IMR-90 (cell line): ENCODE data around the gene EPHA5. TPM values are rescaled to one million over a fixed set of nuclear protein-coding genes. Genes with fewer than 3 reads are reported as not detected.

Experiments used
- ATAC-seq: fragments of 200-7000 bp; cut with Tn5 transposase; 2 replicates; pipeline ENCODE4 v1.9.1; 2020; ENCODE audit warnings: low read depth, mild to moderate bottlenecking, moderate library complexity
- BruUV-seq: library from RNA; stranded (reverse); fragments of 400-500 nt; replicated peaks from 2 replicates; lab custom pipeline; 2021; lab: Mats Ljungman, UMichigan
- CTCF ChIA-PET: fragments of 300-600 bp; formaldehyde crosslinking; extraction: SDS; loops from one replicate; lab custom pipeline; 2021; ENCODE audit warnings: antibody characterized with exemption; lab: Yijun Ruan, JAX
- POLR2A ChIA-PET: fragments of 300-600 bp; sonication (Branson Sonifier 250); formaldehyde crosslinking; loops from one replicate; lab custom pipeline; 2022; ENCODE audit warnings: antibody characterized with exemption; ENCODE audit not compliant: unreplicated experiment; lab: Charles Lee
- DNase-seq: peaks from one replicate; pipeline ENCODE4 v3.0.0; 2013
- H2AFZ ChIP-seq: replicated peaks from 2 replicates; pipeline ENCODE3; 2013; ENCODE audit warnings: low read length, mild to moderate bottlenecking; ENCODE audit not compliant: poor library complexity
- H2AK5ac ChIP-seq: 2 replicates; pipeline ENCODE4 v1.6.1; 2013; ENCODE audit warnings: low read depth, low read length, inconsistent platforms
- H2AK9ac ChIP-seq: replicated peaks from 2 replicates; pipeline ENCODE3; 2013; ENCODE audit warnings: mild to moderate bottlenecking, low read depth, low read length, moderate library complexity; ENCODE audit not compliant: poor library complexity
- H2BK120ac ChIP-seq: 2 replicates; pipeline ENCODE4 v1.6.1; 2013; ENCODE audit warnings: low read depth, low read length, inconsistent platforms
- H2BK15ac ChIP-seq: 3 replicates; pipeline ENCODE4 v1.6.1; 2013; ENCODE audit warnings: low read depth, low read length, inconsistent platforms
- H2BK20ac ChIP-seq: 2 replicates; pipeline ENCODE4 v1.6.1; 2013; ENCODE audit warnings: low read depth, mild to moderate bottlenecking, inconsistent platforms, low read length, moderate library complexity
- H2BK5ac ChIP-seq: 2 replicates; pipeline ENCODE4 v1.6.1; 2013; ENCODE audit warnings: mild to moderate bottlenecking, low read depth, low read length, inconsistent platforms; ENCODE audit not compliant: poor library complexity, severe bottlenecking
- H3K14ac ChIP-seq: replicated peaks from 2 replicates; pipeline ENCODE4 v1.6.1; 2013; ENCODE audit warnings: low read depth, low read length, inconsistent platforms
- H3K18ac ChIP-seq: 2 replicates; pipeline ENCODE4 v1.6.1; 2013; ENCODE audit warnings: low read depth, low read length, control low read depth
- H3K23ac ChIP-seq: 2 replicates; pipeline ENCODE4 v1.6.1; 2013; ENCODE audit warnings: low read depth, low read length, inconsistent platforms
- H3K27ac ChIP-seq: 2 replicates; pipeline ENCODE4 v1.5.1; 2013; ENCODE audit warnings: mild to moderate bottlenecking, control low read depth, low read length; ENCODE audit not compliant: insufficient read depth
- H3K27me3 ChIP-seq: 2 replicates; pipeline ENCODE4 v1.6.1; 2013; ENCODE audit warnings: low read length; ENCODE audit not compliant: control insufficient read depth, insufficient read depth
- H3K36me3 ChIP-seq: 2 replicates; pipeline ENCODE4 v1.6.1; 2013; ENCODE audit warnings: low read length, mixed read lengths; ENCODE audit not compliant: control insufficient read depth, insufficient read depth
- H3K4ac ChIP-seq: 2 replicates; pipeline ENCODE4 v1.6.1; 2013; ENCODE audit warnings: low read depth, low read length, inconsistent platforms
- H3K4me1 ChIP-seq: 2 replicates; pipeline ENCODE4 v1.6.1; 2013; ENCODE audit warnings: low read length, mixed read lengths; ENCODE audit not compliant: control insufficient read depth, insufficient read depth
- H3K4me2 ChIP-seq: 2 replicates; pipeline ENCODE4 v1.6.1; 2013; ENCODE audit warnings: low read depth, mild to moderate bottlenecking, control low read depth, low read length, moderate library complexity
- H3K4me3 ChIP-seq: 2 replicates; pipeline ENCODE4 v1.5.1; 2013; ENCODE audit warnings: low read depth, mild to moderate bottlenecking, control low read depth, low read length, moderate library complexity; ENCODE audit not compliant: insufficient read depth
- H3K56ac ChIP-seq: 2 replicates; pipeline ENCODE4 v1.6.1; 2013; ENCODE audit warnings: low read length, inconsistent platforms; ENCODE audit not compliant: insufficient read depth; ENCODE audit errors: extremely low read depth
- H3K79me1 ChIP-seq, 2 experiments: 2 replicates each; pipeline ENCODE4 v1.6.1; 2013; ENCODE audit warnings: low read length in 2 of 2, inconsistent platforms in 1 of 2, low read depth in 1 of 2
- H3K9ac ChIP-seq: 2 replicates; pipeline ENCODE4 v1.6.1; 2013; ENCODE audit warnings: low read depth, low read length, control low read depth
- H3K9me1 ChIP-seq: 2 replicates; pipeline ENCODE4 v1.6.1; 2013; ENCODE audit warnings: low read length, inconsistent platforms; ENCODE audit not compliant: insufficient read depth
- H3K9me3 ChIP-seq: 2 replicates; pipeline ENCODE4 v1.6.1; 2013; ENCODE audit warnings: low read length; ENCODE audit not compliant: control insufficient read depth, insufficient read depth
- H4K20me1 ChIP-seq: 2 replicates; pipeline ENCODE4 v1.6.1; 2013; ENCODE audit warnings: low read length, inconsistent platforms; ENCODE audit not compliant: insufficient read depth
- H4K5ac ChIP-seq: 2 replicates; pipeline ENCODE4 v1.6.1; 2013; ENCODE audit warnings: mild to moderate bottlenecking, low read depth, low read length, control low read depth
- H4K8ac ChIP-seq, 2 experiments: 2 replicates each; pipeline ENCODE4 v1.6.1; 2013; ENCODE audit warnings: low read depth in 2 of 2, low read length in 2 of 2, control low read depth in 1 of 2, inconsistent platforms in 1 of 2
- H4K91ac ChIP-seq: 2 replicates; pipeline ENCODE4 v1.6.1; 2013; ENCODE audit warnings: low read depth, low read length, inconsistent platforms; ENCODE audit not compliant: insufficient read depth
- CEBPB ChIP-seq: IDR thresholded peaks from 2 replicates; pipeline ENCODE4 v1.6.1; 2012; ENCODE audit warnings: low read depth, low read length, improper control_type of control experiment
- MAFK ChIP-seq: IDR thresholded peaks from 2 replicates; pipeline ENCODE4 v1.6.1; 2012; ENCODE audit warnings: low read depth, low read length, improper control_type of control experiment
- MAZ ChIP-seq: IDR thresholded peaks from 2 replicates; pipeline ENCODE4 v1.6.1; 2012; ENCODE audit warnings: low read depth, mild to moderate bottlenecking, low read length, improper control_type of control experiment, moderate library complexity, borderline replicate concordance
- USF2 ChIP-seq: fragments of 150-350 bp; IDR thresholded peaks from 2 replicates; pipeline ENCODE4 v1.6.1; 2017; ENCODE audit warnings: mild to moderate bottlenecking, antibody characterized with exemption, low read length, low read depth
- WGBS, 2 experiments: methylation state at CpG; one replicate each; pipeline versions ENCODE4 v1.1.5 to v1.1.7; 2013; ENCODE audit warnings: missing lambda C conversion rate in 2 of 2; ENCODE audit not compliant: insufficient read length in 1 of 2; ENCODE audit errors: extremely low coverage in 2 of 2; 5-methylcytosine and 5-hydroxymethylcytosine counted together
- dilution Hi-C: fragments of 300-500 bp; cut with HindIII; formaldehyde crosslinking; loops from one replicate; pipeline ENCODE4 v1.14.3; 2018; ENCODE audit warnings: low sequenced_read_pairs; ENCODE audit not compliant: unreplicated experiment
- in situ Hi-C: fragments of 300-500 bp; cut with MboI; formaldehyde crosslinking; loops from 3 replicates; pipeline ENCODE4 v1.14.3; 2019; ENCODE audit warnings: low sequenced_read_pairs, inconsistent platforms, mixed read lengths
- intact Hi-C: fragments of 100-400 bp; cut with micrococcal nuclease; formaldehyde crosslinking; loops from 2 replicates; pipeline ENCODE4 v1.10.0; 2022
- polyA plus RNA-seq, 3 experiments: library from polyadenylated mRNA; depleted of rRNA; stranded (reverse); fragments of >200 nt; gene quantifications; 2 replicates each; pipeline ENCODE4 v1.2.3, GENCODE V29; 2012; ENCODE audit warnings: low replicate concordance in 1 of 3
- total RNA-seq: library from RNA; depleted of rRNA; stranded (reverse); fragments of >200 nt; gene quantifications from 2 replicates; pipeline ENCODE4 v1.2.3, GENCODE V29; 2012

The EPHA5 gene
- total and polyA plus RNA-seq, 2 of the 4 experiments (the other 2 are of a cell fraction), result 0.07 to 0.18 TPM

GRCh38 chr4:65617416-65617815 is 52.9 kb downstream of the EPHA5 start:
- Histone ChIP-seq H4K91ac (no peak overlapping the region), H2BK5ac (no peak overlapping the region), H4K5ac (no peak overlapping the region), H3K27me3 (no peaks in the 10 kb centered on the region), H2AK9ac (no peak overlapping the region), H2AK5ac (no peak overlapping the region), H3K27ac (no peak overlapping the region), H3K56ac (no peak overlapping the region), H3K4me1 (no peaks in the 10 kb centered on the region), H3K36me3 (no peaks in the 10 kb centered on the region), H4K20me1 (no peaks in the 10 kb centered on the region), H2BK15ac (no peak overlapping the region), H3K14ac (no peak overlapping the region), H3K9ac (no peak overlapping the region), H3K4me2 (no peak overlapping the region), H4K8ac (no peak overlapping the region), H2BK120ac (no peak overlapping the region), H2AFZ (no peak overlapping the region), H3K79me1 (no peaks in the 10 kb centered on the region), H3K9me3 (no peaks in the 10 kb centered on the region), H3K9me1 (no peaks in the 10 kb centered on the region), H2BK20ac (no peak overlapping the region), H3K18ac (no peak overlapping the region), H3K4ac (no peak overlapping the region), H3K4me3 (no peak overlapping the region), H3K23ac (no peak overlapping the region)
- no CpG with 5 or more reads among the region's 1 CpG for WGBS, 2 experiments
- no peak for TF ChIP-seq MAFK
- TF ChIP-seq USF2, result no peak
- no peak for TF ChIP-seq CEBPB
- no peak for TF ChIP-seq MAZ
- DNase-seq, result no peak
- no TSS peak for BruUV-seq
- ChIA-PET POLR2A (no interaction called here), CTCF (no interaction called here)
- ATAC-seq, result no peak
- intact Hi-C loops (no loop called here), dilution Hi-C loops (no loop called here), in situ Hi-C loops (no loop called here)
